HG03103 (cell line): ENCODE measurements around the gene PRDX2.
A peak's percentile ranks its signal among the peaks of the same experiment; 100 is the strongest.

Experiments used
- ATAC-seq: cut with Tn5 transposase; IDR thresholded peaks from one replicate; pipeline ENCODE4 v1.9.1; 2021; ENCODE audit warnings: low read depth; ENCODE audit not compliant: unreplicated experiment

PRDX2 gene

DNA sequence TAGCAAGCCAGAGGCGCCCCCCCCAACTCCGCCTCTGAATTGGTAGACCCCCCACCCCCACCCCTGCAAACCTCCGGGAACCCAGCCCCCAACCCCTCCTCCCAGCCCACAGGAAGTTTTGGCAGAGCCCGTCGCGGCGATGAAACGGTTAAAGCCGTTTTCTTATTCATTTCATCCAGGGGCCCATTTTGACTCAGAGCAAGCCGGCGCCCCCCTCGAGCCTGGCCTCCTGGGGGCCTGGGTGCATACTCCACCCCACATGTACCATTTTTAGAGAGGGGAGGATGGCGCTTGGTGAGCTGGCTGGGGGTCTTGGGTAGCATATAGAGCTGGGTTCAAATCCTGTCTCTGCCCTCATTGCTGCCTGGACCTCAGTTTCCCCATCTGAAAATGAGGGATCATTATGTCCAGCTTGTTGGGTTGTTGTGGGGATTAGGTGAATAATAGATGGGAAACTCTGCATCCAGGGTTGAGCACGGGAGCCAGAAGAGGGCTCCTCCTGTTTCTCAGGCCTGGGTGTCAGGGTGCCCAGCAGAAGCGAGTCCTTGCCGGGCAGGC, 18.2 kb downstream of the PRDX2 start:
- no peak for ATAC-seq

DNA sequence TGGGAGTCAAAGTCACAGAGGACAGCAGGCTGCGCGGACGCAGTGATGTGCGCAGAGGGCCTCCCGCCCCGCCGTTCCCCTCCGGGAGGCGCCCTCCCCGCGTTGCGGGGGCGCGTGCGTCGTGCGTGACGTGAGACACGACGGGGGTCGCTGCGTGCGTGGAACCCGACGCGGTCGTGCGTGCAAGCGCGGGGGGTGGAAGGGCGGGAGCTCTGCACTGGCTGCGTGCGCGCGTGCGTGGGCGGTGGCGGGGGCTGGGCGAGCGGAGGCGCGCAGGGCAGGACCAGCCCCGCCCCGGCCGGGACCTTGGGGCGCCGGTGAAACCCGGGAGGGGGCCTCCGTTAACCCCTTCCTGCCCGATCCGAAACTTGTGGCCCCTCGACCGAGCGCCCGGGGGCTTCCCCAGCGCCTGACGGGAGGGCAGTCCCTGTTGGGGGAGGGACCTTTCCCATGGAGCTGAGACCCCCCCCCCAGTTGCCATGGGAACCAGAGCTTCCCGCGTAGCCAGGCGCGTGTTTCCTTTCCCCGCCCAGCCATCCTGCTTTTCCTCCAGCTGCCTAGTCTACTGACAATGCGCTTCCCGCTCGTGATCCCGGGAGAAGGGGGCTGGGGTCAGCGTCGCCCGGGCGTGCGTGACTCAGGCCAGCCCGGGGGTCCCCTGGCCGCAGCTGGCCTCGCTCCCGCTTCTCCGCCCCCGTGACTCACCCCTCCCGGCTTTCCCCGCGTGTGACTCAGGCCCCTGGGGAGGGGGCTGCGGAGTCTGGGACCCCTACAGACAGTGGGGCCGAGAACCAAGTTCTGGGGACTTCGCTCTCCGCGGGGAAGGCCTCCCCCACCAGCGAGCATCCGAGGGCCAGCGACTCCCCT, 18.9 kb downstream of the PRDX2 start:
- ATAC-seq, result peak; percentile 39

DNA sequence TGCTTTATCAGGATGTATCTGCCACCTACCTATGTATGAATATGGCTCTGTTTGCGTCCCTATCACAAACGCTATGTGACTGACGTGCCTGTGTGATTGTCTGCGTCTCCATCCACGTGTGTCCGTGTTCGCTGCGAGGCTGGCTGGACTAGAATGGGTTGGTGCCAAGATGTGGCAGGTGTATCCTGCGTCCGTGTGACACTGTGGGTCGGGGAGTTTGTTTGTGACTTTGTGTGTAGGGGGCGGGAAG, 19.5 kb downstream of the PRDX2 start:
- no peak for ATAC-seq

DNA sequence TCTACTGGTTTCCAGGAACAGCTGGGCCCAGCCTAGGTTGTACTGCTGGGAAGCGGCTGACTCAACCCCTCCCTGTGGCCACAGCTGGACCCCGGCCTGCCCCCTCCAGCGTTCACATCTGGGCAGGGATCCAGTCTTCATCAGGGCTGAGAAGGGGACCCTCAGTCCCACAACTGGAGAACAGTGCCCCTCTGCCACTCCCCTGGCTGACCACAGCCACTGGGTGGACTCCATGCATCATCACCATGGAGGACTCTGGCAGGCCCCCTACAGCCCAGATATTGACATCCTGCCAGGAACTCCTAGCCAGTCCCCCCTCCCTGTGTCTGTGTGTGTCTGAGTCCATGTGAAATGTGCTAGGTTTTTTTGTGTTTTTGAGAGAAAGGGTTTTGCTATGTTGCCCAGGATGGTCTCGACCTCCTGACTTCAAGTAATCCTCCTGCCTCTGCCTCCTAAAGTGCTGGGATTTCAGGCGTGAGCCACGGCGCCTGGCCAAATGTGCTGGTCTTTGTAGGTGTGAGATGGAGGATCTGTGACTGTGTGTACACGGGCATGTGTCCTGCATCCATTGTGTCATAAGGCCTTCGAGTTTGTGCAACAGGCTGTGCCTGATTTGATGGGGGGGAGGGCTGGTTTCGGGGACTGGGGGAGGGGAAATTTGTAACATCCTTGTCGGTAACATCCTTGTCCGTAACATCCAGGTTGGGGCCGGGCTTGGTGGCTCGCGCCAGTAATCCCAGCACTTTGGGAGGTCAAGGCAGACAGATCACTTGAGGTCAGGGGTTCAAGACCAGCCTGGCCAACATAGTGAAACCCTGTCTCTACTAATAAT, 22.2 kb downstream of the PRDX2 start:
- no peak for ATAC-seq

DNA sequence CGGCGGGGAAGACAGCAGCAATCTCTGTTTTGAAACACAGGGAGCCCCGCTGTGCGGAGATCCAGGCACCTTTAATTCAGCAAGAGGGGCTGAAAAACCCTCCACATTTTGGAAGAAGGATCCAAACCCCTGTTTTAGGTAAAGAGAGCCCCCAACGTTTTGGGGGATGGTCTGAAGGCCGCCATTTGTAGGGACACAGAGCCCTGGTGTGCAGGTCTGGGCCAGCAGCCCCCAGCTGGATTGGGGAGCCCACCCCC, 22.8 kb downstream of the PRDX2 start:
- no peak for ATAC-seq

DNA sequence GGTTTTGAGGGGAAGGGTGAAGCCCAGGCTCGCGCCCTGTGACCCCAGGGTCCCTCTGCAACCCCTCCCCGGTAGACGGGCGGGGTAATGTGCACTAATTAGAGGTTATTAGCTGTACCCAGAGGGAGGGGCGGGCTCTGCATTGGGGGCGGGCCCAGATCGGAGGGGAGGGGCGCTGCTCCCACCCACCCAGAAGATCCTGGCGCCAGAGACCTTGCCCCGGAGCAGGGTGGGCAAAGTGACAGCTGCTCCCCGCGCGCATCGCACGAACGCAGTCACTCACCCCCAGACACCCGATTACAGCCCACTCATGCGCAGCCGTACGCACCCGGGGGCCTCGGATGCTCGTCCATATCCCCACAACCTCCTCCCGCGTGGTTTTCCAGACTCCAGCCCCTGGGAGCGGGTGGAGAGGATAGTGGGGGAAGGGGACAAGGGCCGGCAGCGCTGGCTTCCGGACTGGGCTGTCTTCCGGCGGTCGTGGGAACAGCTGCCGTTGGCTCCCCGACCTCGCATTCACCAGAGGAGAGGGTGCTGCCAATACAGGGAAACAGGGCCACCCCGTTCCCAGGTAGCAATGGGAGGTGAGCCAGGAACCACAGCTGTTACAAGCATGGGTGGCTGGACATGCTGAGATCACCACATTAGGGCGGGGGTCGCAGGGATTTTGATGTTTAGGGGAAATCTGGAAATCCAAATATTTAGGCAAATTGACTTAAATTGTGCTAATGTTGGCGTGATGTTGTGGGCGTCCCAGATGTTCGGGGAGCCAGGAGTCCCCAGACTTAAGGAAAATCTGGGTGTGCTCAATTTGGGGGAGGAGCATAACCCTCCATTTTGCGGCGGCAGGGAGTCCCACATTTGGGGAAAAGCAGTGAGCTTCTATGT, 23.3 kb downstream of the PRDX2 start:
- ATAC-seq, result no peak

DNA sequence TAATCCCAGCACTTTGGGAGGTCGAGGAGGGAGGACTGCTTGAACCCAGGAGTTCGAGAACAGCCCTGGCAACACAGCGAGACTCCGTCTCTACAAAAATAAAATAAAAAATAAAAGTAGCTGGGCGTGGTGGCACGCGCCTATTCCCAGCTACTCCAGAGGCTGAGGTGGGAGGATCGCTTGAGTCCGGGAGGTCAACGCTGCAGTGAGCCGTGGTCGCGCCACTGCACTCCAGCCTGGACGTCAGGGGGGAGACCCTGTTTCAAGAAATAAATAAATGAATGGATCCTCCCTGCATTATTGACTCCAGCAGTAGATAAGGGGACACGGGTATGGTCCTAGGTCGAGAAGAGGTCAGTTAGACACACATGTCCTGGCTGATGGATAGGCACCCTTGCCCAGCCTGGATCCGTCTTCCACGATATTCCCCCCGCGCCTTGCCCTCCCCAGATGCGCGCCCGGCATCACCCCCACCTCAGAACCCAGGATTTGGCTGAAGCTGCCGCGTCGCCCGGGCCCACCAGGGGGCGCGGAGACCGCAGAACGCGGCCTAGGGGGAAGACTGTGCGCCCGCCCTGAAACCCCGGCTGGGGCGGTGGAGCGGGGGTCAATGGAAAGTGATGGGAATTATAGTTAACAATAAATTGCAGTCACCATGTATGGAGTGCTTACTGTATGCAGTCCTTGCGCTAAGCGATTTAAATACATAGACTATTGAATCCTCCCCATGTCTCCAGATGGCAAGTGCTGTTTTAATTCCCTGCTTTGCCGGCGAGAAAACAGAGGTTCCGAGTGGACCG, 24.2 kb downstream of the PRDX2 start:
- ATAC-seq, result no peak

DNA sequence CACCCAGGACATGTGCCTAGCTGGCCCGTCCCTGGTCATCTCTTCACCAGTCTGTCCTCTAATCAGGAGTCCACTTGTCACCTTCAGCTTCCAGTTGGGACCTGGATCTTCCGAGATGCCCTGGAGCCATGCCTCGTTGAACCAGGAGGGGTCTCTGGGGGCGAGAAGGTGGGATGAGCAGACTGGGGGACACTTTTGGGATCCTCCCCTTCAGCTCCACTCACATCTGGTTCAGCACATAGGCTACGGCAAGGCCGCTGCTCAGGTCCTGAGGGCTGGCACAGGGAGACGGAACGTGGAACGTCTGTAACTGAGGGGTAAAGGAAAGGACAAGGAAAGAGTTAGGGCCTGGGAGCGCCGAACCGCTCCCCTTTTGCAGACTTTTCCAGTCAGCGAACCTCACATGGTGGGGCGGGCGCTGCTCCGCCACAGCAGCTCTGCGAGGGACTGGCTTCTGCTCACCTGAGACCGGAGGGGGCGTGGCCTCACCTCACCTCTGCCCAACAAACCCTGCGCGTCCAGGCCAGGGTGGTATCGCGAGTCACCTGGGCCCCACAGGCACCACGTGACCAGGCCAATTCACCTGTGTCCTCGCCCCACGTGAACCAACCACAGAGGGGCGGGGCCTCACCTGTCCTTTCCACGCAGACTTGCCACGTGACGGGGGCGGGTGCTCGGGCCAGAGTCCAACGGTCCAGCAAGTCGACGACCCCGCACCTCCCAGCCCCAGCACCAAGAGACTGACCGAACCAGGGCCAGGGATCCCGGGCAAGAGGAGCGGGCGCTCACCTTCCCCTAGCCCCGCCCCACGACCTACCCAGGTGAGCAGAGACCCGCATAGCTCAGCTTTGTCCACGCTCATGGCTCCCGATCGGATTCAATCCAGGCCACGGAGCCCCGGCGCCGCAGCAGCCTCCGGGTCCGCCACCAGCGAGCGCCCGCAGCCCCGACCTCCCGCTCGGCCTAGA, 26.7 kb downstream of the PRDX2 start, which contains the start of gene HOOK2:
Gene HOOK2, minus strand, starts transcription at position 965 of the 968 bp plus-strand sequence. Its CDS starts 103 bp downstream, at position 862.
- no peak for ATAC-seq

DNA sequence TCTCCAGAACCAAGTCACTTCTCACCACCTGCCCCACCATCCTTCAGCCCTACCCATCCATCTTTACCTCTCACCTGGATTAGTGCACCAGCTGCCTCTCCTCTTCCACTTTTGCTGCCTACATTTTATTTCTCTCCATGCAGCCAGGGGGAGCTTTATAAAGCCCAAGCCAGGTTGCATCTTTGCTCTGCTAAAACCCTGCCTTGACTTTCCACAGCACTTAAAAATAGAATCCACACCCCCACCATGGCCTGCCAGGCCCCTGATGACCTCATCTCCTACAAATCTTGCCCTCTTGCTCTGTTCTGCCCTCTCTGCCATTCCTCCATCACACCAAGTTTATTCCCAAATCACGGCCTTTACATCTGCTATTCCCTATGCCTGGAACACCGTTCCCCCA, 28.0 kb downstream of the PRDX2 start:
- no peak for ATAC-seq

DNA sequence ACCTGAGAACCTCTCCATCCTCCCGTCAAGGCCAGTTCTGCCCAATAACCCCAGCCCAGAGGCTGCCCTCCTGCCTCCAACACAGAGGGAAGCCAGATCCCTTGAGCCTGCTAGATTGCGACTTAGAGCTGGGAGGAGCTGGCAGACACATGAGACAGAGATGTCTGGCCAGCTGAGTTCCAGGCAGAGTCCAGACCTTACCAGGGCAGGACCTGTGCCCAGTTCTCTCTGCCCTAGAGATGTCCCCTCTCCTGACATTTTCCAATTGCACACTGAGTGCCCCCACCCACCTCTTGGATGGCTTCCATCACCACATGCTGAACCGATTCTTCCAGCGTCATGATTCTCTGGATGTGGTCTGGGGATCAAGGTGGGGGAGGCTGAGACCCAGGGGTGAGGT, 29.3 kb downstream of the PRDX2 start:
- no peak for ATAC-seq

DNA sequence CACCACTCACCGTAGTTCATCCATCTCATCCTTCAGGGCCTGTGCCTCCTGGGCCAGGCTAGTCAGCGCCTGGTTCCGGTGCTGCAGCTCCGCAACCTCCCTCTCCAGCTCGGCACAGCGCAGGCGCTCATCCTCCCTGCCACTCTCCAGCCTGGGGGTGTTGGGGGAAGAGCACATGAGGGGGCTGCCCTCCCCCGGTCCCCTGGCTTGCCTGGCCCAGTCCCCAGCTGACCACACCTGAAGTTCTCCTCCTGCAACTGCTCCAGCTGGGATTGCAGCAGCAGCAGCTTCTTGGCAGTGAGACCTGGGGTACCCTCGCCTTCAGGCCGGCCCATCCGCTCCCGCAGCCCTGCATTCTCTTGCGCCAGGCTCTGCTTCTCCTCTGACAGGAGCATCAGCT, 30.7 kb downstream of the PRDX2 start:
- no peak for ATAC-seq

DNA sequence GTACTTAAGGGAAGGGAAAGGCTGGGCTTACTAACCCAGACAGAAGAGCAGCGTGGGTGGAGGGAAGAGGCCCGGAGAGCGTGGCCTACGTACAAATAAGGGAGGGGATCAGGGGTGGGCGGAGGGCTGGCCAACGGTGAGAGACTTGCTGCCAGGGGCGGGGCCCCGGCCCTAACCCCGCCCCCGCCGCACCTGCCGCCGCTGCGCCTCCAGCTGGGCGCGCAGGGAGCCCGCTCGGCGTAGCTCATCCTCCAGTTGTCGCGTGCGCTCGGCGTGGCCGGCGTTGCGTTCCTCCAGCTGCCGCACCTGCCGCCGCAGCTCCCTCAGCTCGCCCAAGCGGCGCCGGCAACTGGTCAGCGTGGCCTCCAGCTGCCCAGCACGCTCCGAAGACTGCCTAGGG, 31.9 kb downstream of the PRDX2 start:
- no peak for ATAC-seq

DNA sequence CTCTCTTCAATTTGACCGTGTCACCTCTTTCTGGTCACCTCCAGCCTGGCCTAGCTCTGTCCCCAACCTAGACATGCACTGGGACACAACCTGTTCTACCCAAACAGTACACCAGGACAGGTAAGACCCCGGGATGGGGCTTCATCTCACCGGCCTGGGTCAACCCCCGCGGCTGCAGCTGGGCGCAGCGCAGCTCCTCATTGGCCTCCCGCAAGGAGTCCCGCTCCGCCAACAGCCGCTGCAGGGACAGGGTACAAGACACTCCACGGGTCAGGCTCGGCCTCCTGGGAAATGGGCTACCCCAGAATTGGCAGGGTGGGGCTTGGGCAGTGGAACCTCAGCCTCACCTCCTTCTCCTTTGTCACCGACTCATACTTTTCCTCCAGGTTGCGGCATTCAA, 33.9 kb downstream of the PRDX2 start:
- no peak for ATAC-seq

DNA sequence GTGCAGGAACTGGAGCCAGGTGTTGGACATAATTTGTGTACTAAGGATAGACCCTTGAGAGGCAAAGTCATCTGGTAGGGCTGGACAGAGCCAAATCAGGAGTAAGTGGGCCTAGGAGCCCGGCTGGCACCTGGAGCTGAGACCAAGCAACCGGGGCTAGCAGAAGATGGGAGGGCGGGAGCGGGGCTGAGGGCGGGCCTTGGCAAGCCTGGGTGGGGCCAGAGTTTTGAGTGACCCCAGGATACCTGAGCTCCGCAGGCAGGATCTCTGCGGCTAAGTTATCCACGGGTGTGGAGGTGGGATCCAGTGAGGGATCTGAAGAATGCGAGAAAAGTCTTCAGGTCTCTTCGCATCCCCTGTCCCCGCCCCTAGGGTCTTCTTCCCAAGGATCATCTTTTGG, 34.5 kb downstream of the PRDX2 start:
- ATAC-seq, result no peak

DNA sequence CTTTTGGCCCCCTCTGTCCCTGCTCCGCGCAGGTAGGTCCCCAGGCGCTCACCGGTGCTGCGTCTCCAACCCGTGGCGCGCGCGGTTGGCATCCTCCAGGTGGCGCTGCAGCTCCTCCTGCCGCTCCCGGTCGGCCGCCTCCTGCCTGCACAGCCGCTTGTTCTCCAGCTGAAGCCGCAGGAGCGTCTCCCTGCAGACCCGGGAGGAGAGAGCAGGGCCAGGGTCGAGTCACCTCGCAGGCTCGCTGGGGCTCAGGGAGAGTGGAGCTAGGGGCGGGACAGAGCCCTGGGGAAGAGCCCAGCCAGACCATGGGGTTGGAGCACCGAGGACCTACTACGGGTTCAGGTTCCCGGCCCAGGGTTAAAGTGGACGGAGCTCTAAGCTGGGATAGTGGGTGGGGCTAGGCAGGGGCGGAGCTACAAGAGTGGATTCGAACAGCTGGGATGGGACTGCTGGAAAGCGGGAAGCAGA, 35.5 kb downstream of the PRDX2 start:
- no peak for ATAC-seq

DNA sequence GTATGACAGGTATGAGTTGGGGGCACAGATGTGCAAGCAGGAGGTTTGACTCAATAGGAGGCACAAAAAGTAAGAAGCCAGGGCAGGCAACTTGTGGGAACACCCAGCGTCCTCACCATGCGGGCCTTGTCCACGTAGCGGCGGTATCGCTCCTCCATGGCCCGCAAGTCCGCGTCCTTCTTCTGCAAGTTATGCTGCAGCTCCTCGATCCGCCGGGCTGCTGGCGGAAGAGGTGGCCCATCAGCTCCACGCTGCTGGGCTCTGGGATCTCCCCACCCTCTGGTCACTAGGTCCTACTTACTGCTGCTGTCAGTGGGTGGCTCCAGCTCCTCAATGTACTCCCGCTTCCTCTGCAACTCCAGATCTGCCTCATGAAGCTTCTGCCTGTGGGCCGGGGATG, 36.9 kb downstream of the PRDX2 start:
- ATAC-seq, result no peak

DNA sequence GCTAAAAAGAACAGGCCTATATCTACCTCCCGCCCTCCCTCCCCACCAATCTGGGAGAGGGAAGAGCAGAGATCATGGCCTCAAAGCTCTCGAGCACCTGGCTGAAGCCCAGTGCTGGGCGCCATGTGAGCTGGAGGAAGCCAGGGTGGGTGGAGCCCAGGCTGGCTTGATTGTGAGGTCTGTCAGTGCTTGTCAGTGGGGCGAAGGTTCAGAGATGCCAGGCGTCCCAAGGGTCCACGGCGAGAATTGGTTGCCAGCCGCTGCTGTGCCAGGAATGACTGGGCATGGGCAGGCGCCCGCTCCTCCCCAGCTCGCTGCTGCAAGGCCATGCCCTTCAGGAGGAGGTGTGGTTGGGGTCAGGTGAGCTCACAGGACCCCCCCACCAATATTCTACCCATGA, 38.5 kb downstream of the PRDX2 start:
- no peak for ATAC-seq

DNA sequence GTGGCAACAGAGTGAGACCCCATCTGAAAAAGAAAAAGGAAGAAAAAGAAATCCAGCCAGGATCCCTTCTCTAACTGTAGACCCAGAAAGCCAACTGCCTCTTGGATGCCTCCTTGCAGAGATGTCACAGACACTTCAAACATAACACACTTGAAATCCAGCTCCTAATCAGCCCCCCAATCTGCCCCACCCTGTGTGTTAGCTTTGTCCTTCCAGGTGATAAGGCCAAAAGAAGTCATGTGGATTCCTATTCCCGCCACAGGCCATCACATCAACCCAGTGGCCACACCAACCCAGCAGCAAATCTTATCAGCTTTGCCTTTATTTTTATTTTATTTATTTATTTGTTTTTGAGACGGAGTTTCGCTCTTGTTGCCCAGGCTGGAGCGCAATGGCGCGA, 41.9 kb downstream of the PRDX2 start:
- ATAC-seq, result no peak
